HG03280 (cell line): ENCODE data around the gene PCSK7.
"Not testable (repeated sequence)": the region's sequence is repeated elsewhere in the genome, so short reads cannot be mapped to it uniquely, and the experiment has no call there.

Source experiments
- ATAC-seq: cut with Tn5 transposase; IDR thresholded peaks from one replicate; pipeline ENCODE4 v1.9.1; 2021; ENCODE audit warnings: mild to moderate bottlenecking, moderate library complexity; ENCODE audit not compliant: unreplicated experiment

Gene PCSK7, protein sequence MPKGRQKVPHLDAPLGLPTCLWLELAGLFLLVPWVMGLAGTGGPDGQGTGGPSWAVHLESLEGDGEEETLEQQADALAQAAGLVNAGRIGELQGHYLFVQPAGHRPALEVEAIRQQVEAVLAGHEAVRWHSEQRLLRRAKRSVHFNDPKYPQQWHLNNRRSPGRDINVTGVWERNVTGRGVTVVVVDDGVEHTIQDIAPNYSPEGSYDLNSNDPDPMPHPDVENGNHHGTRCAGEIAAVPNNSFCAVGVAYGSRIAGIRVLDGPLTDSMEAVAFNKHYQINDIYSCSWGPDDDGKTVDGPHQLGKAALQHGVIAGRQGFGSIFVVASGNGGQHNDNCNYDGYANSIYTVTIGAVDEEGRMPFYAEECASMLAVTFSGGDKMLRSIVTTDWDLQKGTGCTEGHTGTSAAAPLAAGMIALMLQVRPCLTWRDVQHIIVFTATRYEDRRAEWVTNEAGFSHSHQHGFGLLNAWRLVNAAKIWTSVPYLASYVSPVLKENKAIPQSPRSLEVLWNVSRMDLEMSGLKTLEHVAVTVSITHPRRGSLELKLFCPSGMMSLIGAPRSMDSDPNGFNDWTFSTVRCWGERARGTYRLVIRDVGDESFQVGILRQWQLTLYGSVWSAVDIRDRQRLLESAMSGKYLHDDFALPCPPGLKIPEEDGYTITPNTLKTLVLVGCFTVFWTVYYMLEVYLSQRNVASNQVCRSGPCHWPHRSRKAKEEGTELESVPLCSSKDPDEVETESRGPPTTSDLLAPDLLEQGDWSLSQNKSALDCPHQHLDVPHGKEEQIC

DNA sequence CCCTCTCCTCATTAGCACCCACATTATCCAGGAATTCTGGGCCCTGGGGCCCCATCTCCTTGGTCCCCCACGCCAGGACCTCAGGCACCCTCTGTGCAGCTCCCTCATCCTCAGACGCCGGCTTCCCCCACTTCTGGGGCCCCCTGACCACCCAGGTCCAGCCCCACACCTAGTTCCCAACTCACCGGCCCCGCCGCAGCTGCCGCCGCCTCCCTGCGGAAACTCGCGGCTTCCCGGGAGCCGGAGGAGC, at the start of gene PCSK7:
Gene PCSK7, minus strand, starts transcription at position 232 of the 250 bp plus-strand sequence. CDS start 2,229 bp downstream, outside the sequence.
- ATAC-seq: no peak

DNA sequence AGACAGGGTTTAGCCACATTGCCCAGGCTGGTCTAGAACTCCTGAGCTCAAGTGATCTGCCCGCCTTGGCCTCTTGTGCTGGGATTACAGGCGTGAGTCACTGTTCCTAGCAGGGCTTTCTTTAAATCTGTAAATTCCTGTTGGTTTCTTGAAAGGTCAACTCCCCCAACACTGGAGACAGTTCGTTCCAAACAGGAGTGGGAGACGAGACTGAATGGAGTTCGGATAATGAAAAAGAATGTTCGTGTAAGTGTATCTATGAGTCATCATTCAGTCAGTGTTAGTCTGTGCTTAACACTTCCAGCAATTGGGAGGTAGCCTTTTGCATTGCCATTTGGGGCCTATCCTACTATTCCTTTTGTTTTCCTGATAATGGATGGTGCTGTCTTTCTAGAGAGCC, 49.3 kb upstream of the PCSK7 start:
- no peak for ATAC-seq

DNA sequence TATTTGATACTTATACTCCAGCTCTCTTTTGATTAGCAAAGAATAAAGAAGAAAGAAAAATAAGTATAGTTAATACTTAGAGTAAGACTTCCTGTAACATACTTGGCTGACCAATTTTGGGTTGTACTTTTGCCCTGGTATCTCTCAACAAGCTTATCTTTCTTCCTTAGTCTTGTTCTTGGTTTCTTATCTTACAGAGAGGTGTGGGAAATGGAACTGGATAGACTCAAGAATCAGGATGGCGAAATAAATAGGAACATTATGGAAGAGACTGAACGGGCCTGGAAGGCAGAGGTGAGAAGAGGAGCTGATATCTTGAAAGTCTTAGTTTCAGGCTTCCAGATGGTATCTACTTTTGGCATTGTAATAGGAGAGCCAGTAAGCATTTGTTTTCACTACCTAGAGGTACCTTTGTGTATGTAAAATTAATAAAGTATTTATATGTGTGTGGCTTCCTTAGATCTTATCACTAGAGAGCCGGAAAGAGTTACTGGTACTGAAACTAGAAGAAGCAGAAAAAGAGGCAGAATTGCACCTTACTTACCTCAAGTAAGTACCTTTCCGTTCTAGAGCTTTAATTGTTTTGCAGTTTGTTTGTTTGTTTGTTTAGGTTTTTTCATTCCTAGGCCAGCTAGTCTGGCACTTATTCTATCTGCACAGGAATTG, 48.0 kb upstream of the PCSK7 start:
- no peak for ATAC-seq

DNA sequence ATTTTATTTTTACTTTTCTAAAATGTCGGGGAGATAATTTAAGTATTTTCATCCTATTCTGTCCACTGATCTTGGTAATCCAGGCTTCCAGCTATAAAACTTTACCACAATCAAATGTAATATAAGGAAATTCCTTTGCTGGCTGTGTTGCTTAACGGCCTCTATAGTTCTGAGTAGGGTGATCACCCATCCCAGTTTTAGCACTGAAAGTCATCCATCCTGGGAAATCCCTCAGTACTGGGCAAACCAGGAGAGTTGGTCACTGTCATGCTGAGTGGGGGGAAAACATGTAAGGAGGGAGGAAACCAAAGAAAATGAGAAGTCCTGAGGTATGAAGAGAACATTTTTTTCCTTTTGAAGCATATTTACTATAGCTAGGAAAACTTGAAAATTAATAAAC, 46.5 kb upstream of the PCSK7 start:
- ATAC-seq: no peak

DNA sequence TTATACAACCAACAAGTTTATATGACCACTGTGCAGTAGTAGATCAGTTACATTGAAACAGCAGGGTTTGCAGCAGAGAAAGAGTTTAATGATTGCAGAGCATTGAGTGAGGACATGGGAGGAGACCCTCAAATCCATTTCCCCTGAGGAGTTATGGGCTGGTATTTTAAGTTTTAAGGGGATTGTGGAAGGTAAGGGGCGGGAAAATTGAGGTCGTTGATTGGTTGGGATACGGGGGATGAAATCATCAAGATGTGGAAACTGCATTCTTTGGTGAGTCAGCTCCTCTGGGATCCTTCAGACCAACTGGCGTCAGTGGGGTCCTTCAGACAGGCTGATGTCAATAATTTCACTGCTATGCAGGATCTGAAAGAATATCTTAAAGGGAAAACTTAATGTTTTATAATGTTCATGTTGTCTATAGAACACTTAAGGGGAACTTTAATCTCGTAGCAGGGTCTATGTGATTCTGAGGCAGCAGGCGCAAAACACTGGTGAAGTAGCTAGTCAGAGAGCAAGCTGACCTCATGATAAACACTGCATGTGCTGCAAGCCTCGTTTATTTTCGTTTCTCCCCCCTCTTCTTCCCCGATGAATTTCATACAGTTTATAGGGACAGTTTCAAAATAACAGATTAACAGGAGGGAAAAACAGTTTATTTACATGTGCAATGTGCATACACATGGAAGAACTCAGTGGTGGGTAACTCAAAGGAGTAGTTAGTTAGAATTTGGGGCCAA, 41.8 kb upstream of the PCSK7 start:
- no peak for ATAC-seq

DNA sequence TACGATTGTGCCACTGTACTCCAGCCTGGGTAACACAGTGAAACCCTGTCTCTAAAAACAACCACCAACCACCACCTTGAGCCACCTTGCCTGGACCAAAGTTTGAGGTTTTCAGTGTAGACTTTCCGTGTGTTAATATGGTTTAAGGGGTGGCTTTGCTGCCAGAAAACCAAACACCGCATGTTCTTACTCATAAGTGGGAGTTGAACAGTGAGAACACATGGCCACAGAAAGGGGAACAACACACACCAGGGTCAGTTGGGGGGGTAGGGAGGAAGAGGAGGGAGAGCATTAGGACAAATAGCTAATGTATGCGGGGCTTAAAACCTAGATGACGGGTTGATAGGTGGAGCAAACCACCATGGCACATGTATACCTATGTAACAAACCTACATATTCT, 40.3 kb upstream of the PCSK7 start:
- not testable (repeated sequence) for ATAC-seq

DNA sequence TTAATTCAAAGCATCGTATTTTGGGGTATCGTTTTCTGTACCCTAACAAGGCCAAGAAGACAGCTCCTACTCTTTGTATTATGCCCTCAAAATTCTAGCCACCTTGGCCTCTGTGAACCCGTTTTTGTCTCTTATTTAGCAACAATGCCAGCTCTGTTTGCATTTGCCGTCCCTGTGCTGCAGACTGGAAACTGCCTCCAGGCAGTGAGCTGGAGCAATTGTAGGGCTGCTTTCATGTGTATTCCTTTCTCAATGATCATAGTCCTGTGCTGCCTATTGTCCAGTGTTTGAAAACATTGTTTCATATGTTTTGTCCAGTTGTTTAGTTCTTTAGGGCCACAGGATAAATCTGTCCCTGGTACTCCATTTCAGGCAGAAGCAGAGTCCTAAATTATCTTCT, 39.3 kb upstream of the PCSK7 start:
- no peak for ATAC-seq

DNA sequence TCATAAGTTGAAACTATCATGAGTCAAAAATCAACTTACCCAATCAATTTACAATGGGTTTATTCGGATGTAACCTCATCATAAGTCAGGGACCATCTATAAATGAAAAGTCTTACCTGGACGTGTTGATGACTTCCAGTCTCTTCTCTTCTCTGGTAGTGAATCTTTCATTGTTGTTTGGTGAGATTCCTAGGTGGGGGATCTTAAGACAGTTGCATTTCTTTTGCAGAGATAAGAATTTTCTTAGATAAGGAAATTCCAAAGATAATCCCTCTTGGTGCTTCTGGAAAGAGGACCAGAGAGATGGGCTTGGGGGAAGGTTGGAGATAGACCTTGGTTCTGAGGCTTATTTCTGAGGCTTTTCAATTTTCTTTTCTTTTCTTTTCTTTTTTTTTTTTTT, 38.0 kb upstream of the PCSK7 start:
- ATAC-seq: no peak

DNA sequence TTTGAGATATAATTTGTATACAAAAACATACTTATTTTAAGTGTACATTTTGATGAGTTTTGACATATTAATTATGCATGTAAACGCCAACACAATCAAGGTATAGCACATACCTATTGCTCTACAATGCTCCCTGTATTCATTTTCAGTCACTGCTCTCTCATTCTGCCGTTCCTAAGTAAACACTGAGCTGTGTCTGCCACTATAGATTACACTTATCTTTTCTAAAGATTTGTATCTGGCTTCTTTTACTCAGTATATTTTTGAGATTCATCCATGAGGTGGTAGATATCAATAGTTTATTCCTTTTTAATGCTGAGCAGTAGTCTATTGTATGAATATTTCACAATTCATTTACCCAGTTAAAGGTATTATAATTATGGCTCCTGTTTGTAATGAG, 33.9 kb upstream of the PCSK7 start:
- no peak for ATAC-seq

DNA sequence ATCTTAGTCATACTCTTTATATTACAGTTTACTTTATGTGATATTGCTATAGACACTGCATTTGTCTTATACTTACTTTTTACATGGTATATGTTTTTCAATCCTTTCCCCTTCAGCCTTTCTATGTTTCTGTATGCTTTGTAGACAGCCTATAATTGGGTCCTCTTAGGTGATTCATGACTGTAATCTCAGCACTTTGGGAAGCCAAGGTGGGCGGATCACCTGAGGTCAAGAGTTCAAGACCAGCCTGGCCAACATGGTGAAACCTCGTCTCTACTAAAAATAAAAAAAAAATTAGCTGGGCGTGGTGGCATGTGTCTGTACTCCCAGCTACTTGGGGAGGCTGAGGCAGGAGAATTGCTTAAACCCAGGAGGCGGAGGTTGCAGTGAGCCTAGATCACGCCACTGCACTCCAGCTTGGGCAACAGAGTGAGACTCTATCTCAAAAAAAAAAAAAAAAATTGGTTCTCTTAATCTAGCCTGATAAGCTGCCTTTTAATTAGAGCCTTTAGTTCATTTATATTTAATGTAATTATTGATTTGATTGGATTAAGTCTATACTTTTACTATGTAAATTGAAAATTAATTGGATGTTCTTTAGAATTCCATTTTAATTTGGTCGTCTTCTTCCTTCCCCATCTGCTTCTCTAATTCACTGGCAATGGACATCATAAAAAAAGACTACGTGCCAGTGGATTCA, 32.9 kb upstream of the PCSK7 start:
- not testable (repeated sequence) for ATAC-seq

DNA sequence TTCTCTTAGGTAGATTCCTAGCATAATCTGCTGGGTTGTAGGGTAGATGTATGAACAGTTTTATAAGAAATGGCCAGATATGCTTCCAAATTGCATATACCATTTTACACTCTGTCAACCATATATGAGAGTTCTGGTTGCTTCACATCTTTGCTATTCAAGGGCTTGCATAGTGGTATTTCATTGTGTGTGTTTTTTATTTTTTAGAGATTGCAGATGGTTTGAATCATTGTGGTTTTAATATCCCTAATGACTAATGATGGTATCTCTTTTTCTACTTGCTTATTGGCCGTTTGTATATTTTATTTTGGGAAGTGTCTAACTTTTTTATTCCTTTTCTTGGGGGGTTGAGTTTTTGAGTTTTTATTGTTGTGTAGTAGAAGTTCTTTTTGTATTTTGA, 27.5 kb upstream of the PCSK7 start:
- no peak for ATAC-seq

DNA sequence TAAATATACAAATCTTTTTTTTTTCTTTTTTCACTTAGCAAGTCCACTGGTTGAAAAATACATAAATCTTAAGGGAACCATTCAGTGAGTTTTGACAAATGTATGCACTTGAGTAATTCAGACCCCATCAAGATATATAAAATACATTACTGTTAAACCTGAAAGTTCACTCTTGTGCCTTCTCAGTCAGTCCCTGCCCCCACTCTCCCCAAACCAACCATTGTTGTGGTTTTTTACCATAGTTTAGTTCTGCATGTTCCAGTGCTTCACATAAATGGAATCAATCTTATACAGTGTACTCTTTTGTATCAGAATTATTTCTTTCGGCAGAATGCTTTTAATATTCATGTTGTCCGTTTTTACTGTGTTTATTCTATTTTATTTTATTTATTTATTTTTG, 26.7 kb upstream of the PCSK7 start:
- ATAC-seq: no peak

DNA sequence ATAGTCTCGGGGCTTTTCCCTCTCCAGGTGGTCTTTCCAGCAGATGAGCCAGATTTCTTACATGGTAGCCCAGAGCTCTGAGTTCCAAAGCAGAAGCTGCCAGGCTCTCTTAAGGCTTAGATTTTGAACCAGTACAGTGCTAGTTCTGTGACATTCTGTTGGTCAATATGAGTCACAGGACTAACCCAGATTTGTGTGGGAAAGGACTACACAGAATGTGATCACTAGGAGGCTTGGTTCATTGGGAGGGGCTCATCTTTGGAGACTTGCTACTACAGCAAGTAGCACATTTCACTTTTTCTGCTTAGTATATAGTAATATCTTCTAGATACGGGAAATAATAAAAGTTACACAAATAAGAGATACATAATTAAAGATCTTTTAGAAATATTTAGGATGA, 24.7 kb upstream of the PCSK7 start:
- ATAC-seq: no peak

DNA sequence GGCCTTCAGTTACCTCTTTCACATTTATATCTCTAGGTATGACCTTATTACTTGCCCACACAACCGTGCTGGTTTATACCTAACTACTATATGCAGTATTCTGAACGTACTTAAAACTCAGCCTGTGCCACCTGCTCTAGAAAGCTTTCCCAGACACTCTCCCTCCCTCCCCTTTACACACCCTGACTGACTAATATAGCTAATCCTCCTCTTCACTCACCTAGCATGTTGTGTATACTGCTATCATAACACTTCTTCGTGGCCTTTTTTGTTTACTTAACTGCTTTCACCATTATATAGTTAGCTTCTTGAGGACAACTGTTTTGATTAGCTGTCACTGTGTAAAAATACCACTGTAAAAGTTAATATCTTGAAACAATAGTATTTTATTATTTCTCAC, 24.1 kb upstream of the PCSK7 start:
- no peak for ATAC-seq

DNA sequence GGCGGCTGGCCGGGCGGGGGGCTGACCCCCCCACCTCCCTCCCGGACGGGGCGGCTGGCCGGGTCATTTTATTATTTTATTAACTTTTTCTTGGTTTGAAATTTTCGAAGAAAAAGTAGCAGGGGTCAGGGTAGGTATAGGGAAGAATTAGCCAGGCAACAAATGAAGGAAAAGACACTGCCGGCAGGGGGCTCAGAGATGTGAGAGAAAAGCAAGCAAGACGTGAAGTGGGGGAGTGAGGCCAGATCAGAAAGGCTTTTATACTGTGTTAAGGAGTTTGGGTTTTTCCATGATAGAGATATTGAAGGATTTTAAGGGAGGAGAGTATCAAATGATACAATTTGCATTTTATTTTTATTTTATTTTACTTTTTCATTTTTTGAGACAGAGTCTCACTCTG, 19.6 kb upstream of the PCSK7 start:
- ATAC-seq: no peak

DNA sequence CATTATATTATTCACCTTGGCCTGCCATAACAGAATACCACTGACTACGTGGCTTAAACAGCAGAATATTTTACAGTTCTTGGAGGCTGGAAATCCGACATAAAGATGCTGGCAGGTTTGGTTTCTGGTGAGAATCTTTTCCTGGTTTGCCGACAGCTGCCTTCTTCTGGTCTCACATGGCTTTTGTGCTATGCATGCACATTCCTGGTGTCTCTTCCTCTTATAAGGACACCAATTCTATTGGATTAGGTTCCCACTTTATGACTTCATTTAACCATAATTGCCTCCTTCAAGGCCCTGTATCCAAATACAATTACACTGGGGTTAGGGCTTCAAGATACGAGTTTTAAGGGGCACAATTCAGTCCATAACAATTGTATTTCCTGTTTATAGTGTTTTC, 17.7 kb upstream of the PCSK7 start:
- no peak for ATAC-seq

DNA sequence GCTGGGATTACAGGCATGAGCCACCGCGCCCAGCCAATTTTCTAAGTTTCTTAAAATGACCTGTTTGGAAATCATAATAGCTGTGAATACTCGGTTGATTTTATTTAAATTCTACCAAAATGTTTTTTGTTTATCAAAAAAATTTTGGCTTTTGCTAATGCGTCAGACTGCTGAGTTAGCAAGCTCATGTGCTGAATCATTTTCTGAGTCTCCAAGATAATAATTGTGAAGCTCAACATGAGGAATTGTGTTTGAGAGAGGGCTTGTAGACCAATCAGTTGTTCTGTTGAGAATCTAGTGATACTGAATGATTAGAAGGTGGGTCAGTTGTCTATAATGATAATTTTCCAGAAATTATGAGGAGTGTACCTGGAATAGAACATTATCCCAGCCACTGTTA, 16.5 kb upstream of the PCSK7 start:
- ATAC-seq: no peak

DNA sequence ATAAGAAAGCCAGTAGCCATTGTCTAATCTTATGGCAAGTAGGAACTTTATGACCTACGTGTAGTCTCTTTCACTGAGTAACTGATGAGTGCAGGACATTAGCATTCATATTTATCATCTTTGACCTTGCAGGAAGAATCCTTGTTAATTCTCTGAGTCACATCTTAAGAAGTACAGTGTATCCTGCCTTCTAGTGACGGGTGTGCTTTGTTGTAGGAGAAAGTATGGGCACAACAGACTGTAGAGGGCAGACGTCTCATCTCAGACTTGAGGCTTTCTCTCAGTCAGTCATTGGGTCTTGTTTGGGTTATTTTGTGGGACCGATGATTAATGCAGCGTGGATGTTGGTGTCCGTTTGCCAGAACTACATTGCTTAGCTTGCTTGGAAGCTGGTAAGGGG, 7.4 kb upstream of the PCSK7 start:
- ATAC-seq: no peak

DNA sequence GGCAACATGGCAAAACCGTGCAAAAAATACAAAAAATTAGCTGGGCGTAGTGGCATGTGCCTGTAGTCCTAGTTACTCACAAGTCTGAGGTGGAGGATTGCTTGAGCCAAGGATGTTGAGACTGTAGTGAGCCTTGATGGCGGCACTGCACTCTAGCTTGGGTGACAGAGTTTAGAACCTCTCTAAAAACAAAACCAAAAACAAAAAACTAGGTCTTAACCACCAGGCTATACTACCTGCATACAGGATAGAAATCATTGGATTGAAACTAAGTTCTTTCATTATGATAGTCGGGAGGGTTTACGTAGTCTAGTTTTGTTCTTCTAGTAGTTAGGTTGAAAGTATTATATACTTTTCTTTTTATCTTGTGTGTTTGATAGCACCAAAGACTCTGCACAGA, 6.3 kb upstream of the PCSK7 start:
- no peak for ATAC-seq

DNA sequence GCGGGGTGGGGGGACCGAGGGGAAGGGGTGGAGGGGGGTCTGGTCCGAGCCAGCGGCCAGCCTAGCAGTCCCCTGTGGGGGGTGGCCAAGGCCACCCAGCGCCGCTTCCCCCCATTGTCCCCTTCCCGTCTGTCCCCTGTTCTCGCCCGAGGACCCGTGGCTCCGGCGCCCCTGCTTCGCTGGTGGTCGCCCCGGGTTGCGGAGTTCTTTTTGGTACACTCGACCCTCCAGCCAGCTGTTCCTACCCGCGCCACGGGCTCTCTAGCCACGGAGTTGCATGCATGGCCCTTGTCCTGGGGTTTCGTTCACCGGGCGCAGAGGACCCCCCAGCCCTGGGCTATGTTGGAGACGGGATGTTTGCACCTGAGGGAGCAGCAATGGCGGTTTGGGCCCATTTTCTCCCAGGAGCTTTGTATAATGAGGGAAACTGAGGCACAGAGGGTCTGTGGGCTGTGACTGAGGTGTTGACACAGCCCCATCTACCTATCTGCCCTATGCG, 1.1 kb upstream of the PCSK7 start:
- no peak for ATAC-seq
